Activated T-helper 9 cell treated with anti-CD3 and anti-CD28 coated beads, Interleukin-2, amount 50 U/mL, for 16 hours (primary cell): ENCODE measurements around the gene XG.

Source experiments
- DNase-seq: peaks from one replicate; pipeline ENCODE4 v3.0.0-alpha.2; 2020; ENCODE audit warnings: low read depth

Gene XG

GRCh38 chrX:2819345-2820135, 67.7 kb downstream of the XG start:
- DNase-seq = no peak

GRCh38 chrX:2820136-2820771, 68.4 kb downstream of the XG start:
- DNase-seq = no peak

- no peak for DNase-seq
Observed at GRCh38 chrX:2823795-2824386, 72.1 kb downstream of the XG start.

GRCh38 chrX:2824886-2825285, 73.0 kb downstream of the XG start:
- no peak for DNase-seq

- DNase-seq = no peak
Observed at GRCh38 chrX:2828344-2828958, 76.6 kb downstream of the XG start, which contains the start of gene GYG2. Gene GYG2 (plus strand): TSS chrX:2828930. CDS start chrX:2830189, 1,259 bp downstream.

- no peak for DNase-seq
Observed at GRCh38 chrX:2828959-2829411, 77.1 kb downstream of the XG start.

GRCh38 chrX:2829469-2830246, 77.8 kb downstream of the XG start:
- DNase-seq = no peak

- no peak for DNase-seq
Observed at GRCh38 chrX:2831471-2832228, 79.8 kb downstream of the XG start.

GRCh38 chrX:2837961-2838360, 86.1 kb downstream of the XG start:
- no peak for DNase-seq

- no peak for DNase-seq
Observed at GRCh38 chrX:2840961-2841360, 89.1 kb downstream of the XG start.

- no peak for DNase-seq
Observed at GRCh38 chrX:2841537-2841936, 89.7 kb downstream of the XG start.

- no peak for DNase-seq
Observed at GRCh38 chrX:2846992-2847391, 95.2 kb downstream of the XG start.

- no peak for DNase-seq
Observed at GRCh38 chrX:2848871-2849301, 97.0 kb downstream of the XG start.

- no peak for DNase-seq
Observed at GRCh38 chrX:2854918-2855317, 103.1 kb downstream of the XG start.

- DNase-seq = no peak
Observed at GRCh38 chrX:2855761-2856160, 103.9 kb downstream of the XG start.

GRCh38 chrX:2857566-2857965, 105.7 kb downstream of the XG start:
- DNase-seq = no peak

GRCh38 chrX:2859197-2859797, 107.5 kb downstream of the XG start:
- DNase-seq = no peak

GRCh38 chrX:2862404-2862803, 110.6 kb downstream of the XG start:
- no peak for DNase-seq

- DNase-seq = no peak
Observed at GRCh38 chrX:2863646-2864045, 111.8 kb downstream of the XG start.
